ENCODE measurements around the gene RELCH.

The RELCH gene

DNA sequence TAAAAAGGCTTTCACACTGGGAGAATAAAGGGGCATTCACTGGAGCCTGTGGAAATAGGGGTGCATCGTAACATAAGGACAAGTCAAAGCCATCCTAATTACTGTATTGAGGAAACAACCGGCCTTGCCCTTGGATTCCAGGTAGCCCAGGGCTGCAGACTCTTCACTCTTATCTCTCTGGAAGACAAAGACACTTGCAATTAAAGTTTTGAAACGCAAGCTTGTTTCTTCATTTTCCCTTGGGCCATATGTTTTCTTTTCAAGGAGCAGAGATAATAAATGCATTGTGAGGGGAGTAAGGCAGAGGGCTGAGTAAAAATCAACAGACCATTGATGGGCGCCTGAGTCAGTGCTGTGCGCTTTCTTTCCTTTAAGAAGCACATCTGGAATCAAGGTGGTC is 149.6 kb downstream of the RELCH start:
- H3K36me3 ChIP-seq (ENCODE audit: control insufficient read depth, low read length), result no peaks in the 10 kb centered on the region
- no peak overlapping the region for H3K4me3 ChIP-seq (ENCODE audit: low read length)
- H3K27me3 ChIP-seq (ENCODE audit: control insufficient read depth, low read length), result peaks cover 9% of the 10 kb centered on the region
- H3K79me2 ChIP-seq (ENCODE audit: control insufficient read depth, low read length), result no peaks in the 10 kb centered on the region
- H4K20me1 ChIP-seq (ENCODE audit: control insufficient read depth, insufficient read depth, low read depth, low read length), result no peaks in the 10 kb centered on the region
- no peaks in the 10 kb centered on the region for H3K9me2 ChIP-seq (replicated peaks; ENCODE audit: control insufficient read depth, low read length)
- H3K27ac ChIP-seq (ENCODE audit: low read depth, low read length), result no peak overlapping the region
- peaks cover 8% of the 10 kb centered on the region for H3K4me1 ChIP-seq (ENCODE audit: control insufficient read depth, low read length)
- no peak overlapping the region for H3K4me2 ChIP-seq (ENCODE audit: low read length)
- H3F3A ChIP-seq (ENCODE audit: control insufficient read depth, insufficient read depth), result no peaks in the 10 kb centered on the region
- no peaks in the 10 kb centered on the region for H3K9me3 ChIP-seq (ENCODE audit: control insufficient read depth, insufficient read depth, low read length)
- no peak for TF ChIP-seq EZH2phosphoT487 (IDR thresholded peaks at IDR 0.05; ENCODE audit: borderline replicate concordance, low read length)
- TF ChIP-seq, protein P1, sequence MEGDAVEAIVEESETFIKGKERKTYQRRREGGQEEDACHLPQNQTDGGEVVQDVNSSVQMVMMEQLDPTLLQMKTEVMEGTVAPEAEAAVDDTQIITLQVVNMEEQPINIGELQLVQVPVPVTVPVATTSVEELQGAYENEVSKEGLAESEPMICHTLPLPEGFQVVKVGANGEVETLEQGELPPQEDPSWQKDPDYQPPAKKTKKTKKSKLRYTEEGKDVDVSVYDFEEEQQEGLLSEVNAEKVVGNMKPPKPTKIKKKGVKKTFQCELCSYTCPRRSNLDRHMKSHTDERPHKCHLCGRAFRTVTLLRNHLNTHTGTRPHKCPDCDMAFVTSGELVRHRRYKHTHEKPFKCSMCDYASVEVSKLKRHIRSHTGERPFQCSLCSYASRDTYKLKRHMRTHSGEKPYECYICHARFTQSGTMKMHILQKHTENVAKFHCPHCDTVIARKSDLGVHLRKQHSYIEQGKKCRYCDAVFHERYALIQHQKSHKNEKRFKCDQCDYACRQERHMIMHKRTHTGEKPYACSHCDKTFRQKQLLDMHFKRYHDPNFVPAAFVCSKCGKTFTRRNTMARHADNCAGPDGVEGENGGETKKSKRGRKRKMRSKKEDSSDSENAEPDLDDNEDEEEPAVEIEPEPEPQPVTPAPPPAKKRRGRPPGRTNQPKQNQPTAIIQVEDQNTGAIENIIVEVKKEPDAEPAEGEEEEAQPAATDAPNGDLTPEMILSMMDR (IDR thresholded peaks at IDR 0.05; ENCODE audit: low read depth, low read length, poor library complexity, severe bottlenecking), result no peak

DNA sequence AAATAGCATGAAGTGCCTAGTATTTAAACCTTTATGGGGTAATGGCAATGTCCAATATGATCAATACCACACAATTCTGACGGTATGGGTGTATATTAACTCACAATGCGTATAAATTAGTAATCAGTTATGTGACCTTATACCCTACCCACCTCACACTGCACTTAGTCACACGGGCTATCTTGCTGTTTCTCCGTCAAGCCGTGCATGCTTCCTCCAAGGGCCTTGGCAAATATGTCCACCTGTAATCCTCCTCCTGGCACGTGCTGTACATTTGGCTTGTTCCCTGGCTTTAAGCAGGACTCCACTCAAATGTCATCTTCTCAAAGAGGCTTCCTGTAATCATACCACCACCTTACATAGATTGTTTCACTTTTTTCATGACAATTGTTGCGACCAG is 150.3 kb downstream of the RELCH start:
- TF ChIP-seq EZH2phosphoT487 (IDR thresholded peaks at IDR 0.05; ENCODE audit: borderline replicate concordance, low read length), result no peak
- TF ChIP-seq, protein P1 (IDR thresholded peaks at IDR 0.05; ENCODE audit: low read depth, low read length, poor library complexity, severe bottlenecking), result no peak
- no peaks in the 10 kb centered on the region for H3K79me2 ChIP-seq (ENCODE audit: control insufficient read depth, low read length)

DNA sequence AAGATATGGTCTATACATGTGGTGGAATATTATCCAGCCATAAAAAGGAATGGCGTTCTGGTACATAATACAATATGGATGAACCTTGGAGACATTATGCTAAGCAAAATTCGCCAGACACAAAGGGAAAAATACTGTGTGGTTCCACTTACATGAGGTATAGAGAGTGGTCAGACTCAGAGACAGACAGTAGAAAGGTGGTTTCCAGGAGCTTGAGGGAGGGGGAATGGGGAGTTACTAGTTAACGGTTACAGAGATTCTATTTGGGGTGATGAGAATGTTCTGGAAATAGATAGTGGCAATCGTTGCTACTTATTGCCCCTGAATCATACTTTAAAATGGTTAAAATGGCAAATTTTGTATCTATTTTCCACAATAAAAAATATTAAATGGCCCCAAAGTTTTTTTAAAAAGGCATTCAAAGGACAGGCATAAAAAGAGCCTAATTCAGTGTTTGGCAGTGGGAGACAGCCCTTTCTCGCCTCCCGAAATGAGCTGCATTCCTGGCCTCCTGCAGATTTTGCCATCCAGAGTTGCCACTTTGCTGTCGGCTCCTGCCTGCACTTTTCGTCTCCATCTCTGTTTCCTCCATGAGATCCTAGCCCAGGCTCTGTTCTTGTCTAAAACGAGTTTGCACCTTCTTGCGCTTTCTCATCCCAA is 151.5 kb downstream of the RELCH start:
- H3K27me3 ChIP-seq (ENCODE audit: control insufficient read depth, low read length), result peaks cover 9% of the 10 kb centered on the region
- no peak overlapping the region for H3K27ac ChIP-seq (ENCODE audit: low read depth, low read length)
- H3K4me3 ChIP-seq (ENCODE audit: low read length), result no peak overlapping the region
- H3K4me1 ChIP-seq (ENCODE audit: control insufficient read depth, low read length), result no peaks in the 10 kb centered on the region
- no peaks in the 10 kb centered on the region for H3F3A ChIP-seq (ENCODE audit: control insufficient read depth, insufficient read depth)
- H3K4me2 ChIP-seq (ENCODE audit: low read length), result no peak overlapping the region
- H3K79me2 ChIP-seq (ENCODE audit: control insufficient read depth, low read length), result no peaks in the 10 kb centered on the region
- no peaks in the 10 kb centered on the region for H4K20me1 ChIP-seq (ENCODE audit: control insufficient read depth, insufficient read depth, low read depth, low read length)
- H3K9me3 ChIP-seq (ENCODE audit: control insufficient read depth, insufficient read depth, low read length), result no peaks in the 10 kb centered on the region
- H3K36me3 ChIP-seq (ENCODE audit: control insufficient read depth, low read length), result no peaks in the 10 kb centered on the region
- TF ChIP-seq EZH2phosphoT487 (IDR thresholded peaks at IDR 0.05; ENCODE audit: borderline replicate concordance, low read length), result no peak
- TF ChIP-seq, protein P1 (IDR thresholded peaks at IDR 0.05; ENCODE audit: low read depth, low read length, poor library complexity, severe bottlenecking), result no peak
- no peaks in the 10 kb centered on the region for H3K9me2 ChIP-seq (replicated peaks; ENCODE audit: control insufficient read depth, low read length)

More for the DNA sequence above, 150.3 kb downstream of the RELCH start:
- Histone ChIP-seq H4K20me1 (ENCODE audit: control insufficient read depth, insufficient read depth, low read depth, low read length) (no peaks in the 10 kb centered on the region), H3K27ac (ENCODE audit: low read depth, low read length) (no peak overlapping the region), H3K4me3 (ENCODE audit: low read length) (no peak overlapping the region), H3F3A (ENCODE audit: control insufficient read depth, insufficient read depth) (no peaks in the 10 kb centered on the region), H3K4me1 (ENCODE audit: control insufficient read depth, low read length) (peaks cover under 1% of the 10 kb centered on the region), H3K27me3 (ENCODE audit: control insufficient read depth, low read length) (peaks cover 9% of the 10 kb centered on the region), H3K9me3 (ENCODE audit: control insufficient read depth, insufficient read depth, low read length) (no peaks in the 10 kb centered on the region), H3K4me2 (ENCODE audit: low read length) (no peak overlapping the region), H3K9me2 (replicated peaks; ENCODE audit: control insufficient read depth, low read length) (no peaks in the 10 kb centered on the region), H3K36me3 (ENCODE audit: control insufficient read depth, low read length) (no peaks in the 10 kb centered on the region)

All from DOHH2 (cell line).